A673 (cell line): ENCODE results near the gene CPXM1. TPM values are rescaled to one million over a fixed set of nuclear protein-coding genes. Genes with fewer than 3 reads are reported as not detected.

ENCODE experiments used
- BruUV-seq: library from RNA; stranded (reverse); fragments of 400-500 nt; replicated peaks from 2 replicates; lab custom pipeline; 2021; lab: Mats Ljungman, UMichigan
- CTCF ChIA-PET: fragments of 300-600 bp; sonication (Branson Sonifier 250); formaldehyde crosslinking; loops from one replicate; lab custom pipeline; 2022; ENCODE audit warnings: antibody characterized with exemption; lab: Charles Lee
- POLR2A ChIA-PET: fragments of 300-600 bp; sonication (Branson Sonifier 250); formaldehyde crosslinking; loops from one replicate; lab custom pipeline; 2022; ENCODE audit warnings: antibody characterized with exemption; ENCODE audit not compliant: low non-redundant PET; lab: Charles Lee
- DNase-seq: peaks from one replicate; pipeline ENCODE4 v3.0.0-alpha.2; 2015; ENCODE audit warnings: low spot score
- H3K27ac ChIP-seq: fragments of 200-600 bp; sonication (generic); 2 replicates; pipeline ENCODE4 v1.5.1; 2016; ENCODE audit warnings: mixed run types, low read depth, mild to moderate bottlenecking, mixed read lengths, antibody characterized with exemption, low read length; ENCODE audit not compliant: poor library complexity, severe bottlenecking
- H3K27me3 ChIP-seq: fragments of 200-600 bp; sonication (generic); replicated peaks from 2 replicates; pipeline ENCODE4 v1.6.1; 2017; ENCODE audit warnings: mixed run types, low read depth, mild to moderate bottlenecking, mixed read lengths, antibody characterized with exemption, low read length; ENCODE audit not compliant: insufficient read depth, poor library complexity
- H3K36me3 ChIP-seq: fragments of 200-600 bp; sonication (generic); 2 replicates; pipeline ENCODE4 v1.6.1; 2016; ENCODE audit warnings: mixed run types, mild to moderate bottlenecking, mixed read lengths, antibody characterized with exemption, low read length; ENCODE audit not compliant: insufficient read depth, poor library complexity, severe bottlenecking
- H3K4me1 ChIP-seq: fragments of 200-600 bp; sonication (generic); 2 replicates; pipeline ENCODE4 v1.6.1; 2017; ENCODE audit warnings: mixed run types, mild to moderate bottlenecking, mixed read lengths, antibody characterized with exemption, low read length; ENCODE audit not compliant: insufficient read depth, poor library complexity, severe bottlenecking
- H3K4me3 ChIP-seq: fragments of 200-600 bp; sonication (generic); 2 replicates; pipeline ENCODE4 v1.5.1; 2016; ENCODE audit warnings: low read depth, mixed run types, mild to moderate bottlenecking, mixed read lengths, low read length; ENCODE audit not compliant: poor library complexity, severe bottlenecking
- H3K9me3 ChIP-seq: fragments of 200-600 bp; sonication (generic); 2 replicates; pipeline ENCODE4 v1.6.1; 2016; ENCODE audit warnings: mixed run types, low read depth, mild to moderate bottlenecking, mixed read lengths, antibody characterized with exemption, low read length; ENCODE audit not compliant: poor library complexity, severe bottlenecking
- CTCF ChIP-seq: fragments of 300-800, 200-600 bp; sonication (generic); conservative IDR thresholded peaks from 2 replicates; pipeline ENCODE4 v1.5.1; 2017; ENCODE audit warnings: low read depth, mild to moderate bottlenecking, antibody characterized with exemption, low read length, moderate library complexity, mixed read lengths
- EZH2 ChIP-seq: fragments of 200-600 bp; sonication (generic); IDR thresholded peaks from 2 replicates; pipeline ENCODE4 v1.6.1; 2017; ENCODE audit warnings: borderline replicate concordance, low read depth, mild to moderate bottlenecking, mixed read lengths, antibody characterized with exemption, low read length; ENCODE audit not compliant: poor library complexity, severe bottlenecking
- intact Hi-C: fragments of 100-400 bp; cut with micrococcal nuclease; formaldehyde crosslinking; loops from one replicate; pipeline ENCODE4 v1.10.0; 2022; ENCODE audit not compliant: unreplicated experiment
- total RNA-seq: library from RNA; stranded (reverse); gene quantifications from 2 replicates; pipeline ENCODE4 v1.2.3, GENCODE V29; 2021

Gene CPXM1
- total RNA-seq, 1 experiment from 2014 or later: 3.8 TPM

- no TSS peak for BruUV-seq
- POLR2A ChIA-PET: no interaction called here
Measured at GRCh38 chr20:2829376-2829775, 28.9 kb upstream of the CPXM1 start.

GRCh38 chr20:2826655-2827054 is 26.2 kb upstream of the CPXM1 start:
- intact Hi-C loops: no loop called here
- H3K4me1 ChIP-seq: no peaks in the 10 kb centered on the region
- CTCF ChIA-PET: no interaction called here
- H3K36me3 ChIP-seq: no peaks in the 10 kb centered on the region
- H3K4me3 ChIP-seq: no peak overlapping the region
- no peaks in the 10 kb centered on the region for H3K9me3 ChIP-seq
- no peak for TF ChIP-seq EZH2
- no peak for TF ChIP-seq CTCF
- POLR2A ChIA-PET: no interaction called here
- BruUV-seq: no TSS peak
- no peak overlapping the region for H3K27ac ChIP-seq
- no peak for DNase-seq
- no peaks in the 10 kb centered on the region for H3K27me3 ChIP-seq

More at GRCh38 chr20:2829376-2829775, 28.9 kb upstream of the CPXM1 start:
- CTCF ChIA-PET: no interaction called here
- Histone ChIP-seq H3K9me3 (no peaks in the 10 kb centered on the region), H3K27me3 (no peaks in the 10 kb centered on the region), H3K4me3 (no peak overlapping the region), H3K27ac (no peak overlapping the region), H3K36me3 (no peaks in the 10 kb centered on the region), H3K4me1 (no peaks in the 10 kb centered on the region)
- no peak for DNase-seq
- intact Hi-C loops: no loop called here
- no peak for TF ChIP-seq CTCF
- TF ChIP-seq EZH2: no peak

- Histone ChIP-seq H3K4me3 (no peak overlapping the region), H3K4me1 (no peaks in the 10 kb centered on the region), H3K9me3 (no peaks in the 10 kb centered on the region), H3K27ac (no peak overlapping the region), H3K36me3 (no peaks in the 10 kb centered on the region), H3K27me3 (no peaks in the 10 kb centered on the region)
- TF ChIP-seq CTCF: no peak
- TF ChIP-seq EZH2: no peak
- no peak for DNase-seq
- CTCF ChIA-PET: no interaction called here
- POLR2A ChIA-PET: no interaction called here
- no TSS peak for BruUV-seq
- intact Hi-C loops: no loop called here
Measured at GRCh38 chr20:2825761-2826160, 25.3 kb upstream of the CPXM1 start.
